ENCODE results near the gene MBD6. TPM values are rescaled to one million over a fixed set of nuclear protein-coding genes. Genes with fewer than 3 reads are reported as not detected.

MBD6 gene
- total RNA-seq, 4 donors from 2014 or later = 23.0 to 49.2 (median 40.9) TPM

DNA sequence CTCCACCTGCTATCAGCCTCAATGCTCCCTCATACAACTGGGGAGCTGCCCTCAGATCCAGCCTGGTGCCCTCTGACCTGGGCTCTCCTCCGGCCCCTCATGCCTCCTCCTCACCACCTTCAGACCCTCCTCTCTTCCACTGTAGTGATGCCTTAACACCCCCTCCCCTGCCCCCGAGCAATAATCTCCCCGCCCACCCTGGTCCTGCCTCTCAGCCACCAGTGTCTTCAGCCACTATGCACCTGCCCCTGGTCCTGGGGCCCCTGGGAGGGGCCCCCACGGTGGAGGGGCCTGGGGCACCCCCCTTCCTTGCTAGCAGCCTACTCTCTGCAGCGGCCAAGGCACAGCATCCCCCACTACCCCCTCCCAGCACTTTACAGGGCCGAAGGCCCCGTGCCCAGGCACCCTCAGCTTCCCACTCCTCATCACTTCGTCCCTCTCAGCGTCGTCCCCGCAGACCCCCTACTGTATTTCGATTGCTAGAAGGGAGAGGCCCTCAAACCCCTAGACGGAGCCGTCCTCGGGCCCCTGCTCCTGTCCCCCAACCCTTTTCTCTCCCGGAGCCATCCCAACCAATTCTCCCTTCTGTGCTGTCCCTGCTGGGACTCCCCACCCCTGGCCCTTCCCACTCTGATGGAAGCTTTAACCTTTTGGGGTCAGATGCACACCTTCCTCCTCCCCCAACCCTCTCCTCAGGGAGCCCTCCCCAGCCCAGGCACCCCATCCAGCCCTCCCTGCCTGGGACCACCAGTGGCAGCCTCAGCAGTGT, 3.2 kb downstream of the MBD6 start:
- no peak overlapping the region for H3K4me3 ChIP-seq
- 73 to 75% methylated on average over 16 of the region's 16 CpGs for WGBS, 2 donors
- DNase-seq (ENCODE audit: low spot score in 2 of 2) = no peak
- peaks cover 0 to 55% (median 39%) of the 10 kb centered on the region in 4 donors for H3K4me1 ChIP-seq
- H3K9me3 ChIP-seq = no peaks in the 10 kb centered on the region
- H3K27me3 ChIP-seq = no peaks in the 10 kb centered on the region
- TF ChIP-seq, protein P1, sequence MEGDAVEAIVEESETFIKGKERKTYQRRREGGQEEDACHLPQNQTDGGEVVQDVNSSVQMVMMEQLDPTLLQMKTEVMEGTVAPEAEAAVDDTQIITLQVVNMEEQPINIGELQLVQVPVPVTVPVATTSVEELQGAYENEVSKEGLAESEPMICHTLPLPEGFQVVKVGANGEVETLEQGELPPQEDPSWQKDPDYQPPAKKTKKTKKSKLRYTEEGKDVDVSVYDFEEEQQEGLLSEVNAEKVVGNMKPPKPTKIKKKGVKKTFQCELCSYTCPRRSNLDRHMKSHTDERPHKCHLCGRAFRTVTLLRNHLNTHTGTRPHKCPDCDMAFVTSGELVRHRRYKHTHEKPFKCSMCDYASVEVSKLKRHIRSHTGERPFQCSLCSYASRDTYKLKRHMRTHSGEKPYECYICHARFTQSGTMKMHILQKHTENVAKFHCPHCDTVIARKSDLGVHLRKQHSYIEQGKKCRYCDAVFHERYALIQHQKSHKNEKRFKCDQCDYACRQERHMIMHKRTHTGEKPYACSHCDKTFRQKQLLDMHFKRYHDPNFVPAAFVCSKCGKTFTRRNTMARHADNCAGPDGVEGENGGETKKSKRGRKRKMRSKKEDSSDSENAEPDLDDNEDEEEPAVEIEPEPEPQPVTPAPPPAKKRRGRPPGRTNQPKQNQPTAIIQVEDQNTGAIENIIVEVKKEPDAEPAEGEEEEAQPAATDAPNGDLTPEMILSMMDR (IDR thresholded peaks at IDR 0.05) = no peak
- TF ChIP-seq EP300 (IDR thresholded peaks at IDR 0.05) (no peak), POLR2A (IDR thresholded peaks at IDR 0.05) (no peak)
- H3K36me3 ChIP-seq = peaks cover 0 to 67% (median 7%) of the 10 kb centered on the region in 3 donors
- H3K27ac ChIP-seq = peak overlapping the region in 2 of 4 donors; percentile 95 to 100

DNA sequence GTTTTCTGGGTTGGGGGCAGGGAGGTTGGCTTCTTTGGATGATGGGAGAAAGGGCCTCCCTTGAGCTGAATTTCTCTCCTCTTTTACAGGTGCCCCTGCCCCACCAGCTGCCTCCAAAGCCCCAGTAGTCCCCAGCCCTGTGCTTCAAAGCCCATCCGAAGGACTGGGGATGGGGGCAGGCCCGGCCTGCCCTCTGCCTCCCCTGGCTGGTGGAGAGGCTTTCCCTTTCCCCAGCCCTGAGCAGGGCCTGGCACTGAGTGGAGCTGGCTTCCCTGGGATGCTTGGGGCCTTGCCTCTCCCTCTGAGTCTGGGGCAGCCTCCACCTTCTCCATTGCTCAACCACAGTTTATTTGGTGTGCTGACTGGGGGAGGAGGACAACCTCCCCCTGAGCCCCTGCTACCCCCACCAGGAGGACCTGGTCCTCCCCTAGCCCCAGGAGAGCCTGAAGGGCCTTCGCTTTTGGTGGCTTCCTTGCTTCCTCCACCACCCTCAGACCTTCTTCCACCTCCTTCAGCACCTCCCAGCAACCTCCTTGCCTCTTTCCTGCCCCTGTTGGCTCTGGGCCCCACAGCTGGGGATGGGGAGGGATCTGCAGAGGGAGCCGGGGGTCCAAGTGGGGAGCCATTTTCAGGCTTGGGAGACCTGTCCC, 4.0 kb downstream of the MBD6 start:
- H3K27ac ChIP-seq = peak overlapping the region in 1 of 4 donors; percentile 35
- peaks cover 0 to 47% (median 32%) of the 10 kb centered on the region in 4 donors for H3K4me1 ChIP-seq
- H3K36me3 ChIP-seq = peaks cover 0 to 75% (median 15%) of the 10 kb centered on the region in 3 donors

DNA sequence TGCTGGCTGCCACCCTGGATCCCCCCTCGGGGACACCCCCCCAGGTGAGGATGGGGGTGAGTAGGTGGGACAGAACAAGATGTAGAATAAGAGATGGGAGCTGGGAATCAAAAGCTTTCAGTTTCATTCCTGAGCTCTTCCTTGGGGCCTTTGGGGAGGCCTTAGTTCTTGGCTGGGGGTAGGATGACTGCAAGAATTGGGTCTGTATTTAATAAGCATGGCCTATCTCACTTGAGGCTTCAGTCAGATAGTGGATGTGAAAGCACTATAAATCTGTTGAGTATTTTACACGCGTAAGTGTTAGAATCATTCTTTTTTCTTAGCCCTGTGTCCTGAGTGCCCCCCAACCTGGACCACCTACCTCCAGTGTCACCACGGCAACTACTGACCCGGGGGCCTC, 4.6 kb downstream of the MBD6 start:
- TF ChIP-seq POLR2A (IDR thresholded peaks at IDR 0.05) (no peak), EP300 (IDR thresholded peaks at IDR 0.05) (no peak)
- TF ChIP-seq, protein P1 (IDR thresholded peaks at IDR 0.05) = no peak
- Histone ChIP-seq H3K36me3 (peaks cover 0 to 81% (median 16%) of the 10 kb centered on the region in 3 donors), H3K27me3 (no peaks in the 10 kb centered on the region), H3K4me1 (peaks cover 0 to 41% (median 26%) of the 10 kb centered on the region in 4 donors), H3K4me3 (no peak overlapping the region), H3K9me3 (no peaks in the 10 kb centered on the region), H3K27ac (no peak overlapping the region)
- whole genome bisulfite sequencing, 2 donors = 79 to 84% methylated on average over 5 of the region's 5 CpGs
- DNase-seq (ENCODE audit: low spot score in 2 of 2) = no peak

More for the DNA sequence above, 4.0 kb downstream of the MBD6 start:
- TF ChIP-seq EP300 (IDR thresholded peaks at IDR 0.05) = no peak
- no peak for TF ChIP-seq POLR2A (IDR thresholded peaks at IDR 0.05)
- TF ChIP-seq, protein P1 (IDR thresholded peaks at IDR 0.05) = no peak
- Histone ChIP-seq H3K27me3 (no peaks in the 10 kb centered on the region), H3K4me3 (no peak overlapping the region), H3K9me3 (no peaks in the 10 kb centered on the region)
- DNase-seq (ENCODE audit: low spot score in 2 of 2) = no peak
- WGBS, 2 donors = 75 to 91% methylated on average over 4 of the region's 4 CpGs

DNA sequence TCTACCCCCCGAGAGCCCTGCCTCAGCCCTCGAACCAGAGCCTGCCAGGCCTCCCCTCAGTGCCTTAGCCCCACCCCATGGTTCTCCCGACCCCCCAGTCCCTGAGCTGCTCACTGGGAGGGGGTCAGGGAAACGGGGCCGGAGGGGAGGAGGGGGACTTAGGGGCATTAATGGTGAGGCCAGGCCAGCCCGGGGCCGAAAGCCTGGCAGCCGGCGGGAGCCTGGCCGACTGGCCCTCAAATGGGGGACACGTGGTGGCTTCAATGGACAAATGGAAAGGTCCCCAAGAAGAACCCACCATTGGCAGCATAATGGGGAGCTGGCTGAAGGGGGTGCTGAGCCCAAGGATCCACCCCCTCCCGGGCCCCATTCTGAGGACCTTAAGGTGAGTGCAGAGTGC, 5.6 kb downstream of the MBD6 start:
- 69 to 83% methylated on average over 11 to 12 of the region's 12 CpGs for WGBS, 2 donors

More for the DNA sequence above, 5.6 kb downstream of the MBD6 start:
- H3K4me3 ChIP-seq = no peak overlapping the region
- peaks cover 0 to 91% (median 22%) of the 10 kb centered on the region in 3 donors for H3K36me3 ChIP-seq
- TF ChIP-seq EP300 (IDR thresholded peaks at IDR 0.05) (no peak), POLR2A (IDR thresholded peaks at IDR 0.05) (no peak)
- TF ChIP-seq, protein P1 (IDR thresholded peaks at IDR 0.05) = no peak
- peaks cover 0 to 38% (median 25%) of the 10 kb centered on the region in 4 donors for H3K4me1 ChIP-seq
- H3K27me3 ChIP-seq = no peaks in the 10 kb centered on the region
- no peak for DNase-seq (ENCODE audit: low spot score in 2 of 2)
- H3K27ac ChIP-seq = no peak overlapping the region
- no peaks in the 10 kb centered on the region for H3K9me3 ChIP-seq
